Keratinocyte (primary cell): Measurements from ENCODE around the gene INAVA.

Source experiments
- EZH2 ChIP-seq: IDR thresholded peaks from one replicate; pipeline ENCODE4 v1.6.1; 2012; ENCODE audit warnings: inconsistent platforms, mild to moderate bottlenecking, low read length, moderate library complexity
- TF ChIP-seq, protein P1 (sequence below), 3 experiments: IDR thresholded peaks in 1 of 3; conservative IDR thresholded peaks in 1 of 3; optimal IDR thresholded peaks in 1 of 3; 2 replicates in 2 of 3; 3 replicates in 1 of 3; pipeline versions ENCODE3 to v1.5.1; 2011; ENCODE audit warnings: low read length in 3 of 3, mild to moderate bottlenecking in 3 of 3, moderate library complexity in 2 of 3, control low read depth in 1 of 3, inconsistent platforms in 1 of 3; ENCODE audit not compliant: insufficient read depth in 2 of 3; ENCODE audit errors: extremely low read depth in 1 of 3

DNA sequence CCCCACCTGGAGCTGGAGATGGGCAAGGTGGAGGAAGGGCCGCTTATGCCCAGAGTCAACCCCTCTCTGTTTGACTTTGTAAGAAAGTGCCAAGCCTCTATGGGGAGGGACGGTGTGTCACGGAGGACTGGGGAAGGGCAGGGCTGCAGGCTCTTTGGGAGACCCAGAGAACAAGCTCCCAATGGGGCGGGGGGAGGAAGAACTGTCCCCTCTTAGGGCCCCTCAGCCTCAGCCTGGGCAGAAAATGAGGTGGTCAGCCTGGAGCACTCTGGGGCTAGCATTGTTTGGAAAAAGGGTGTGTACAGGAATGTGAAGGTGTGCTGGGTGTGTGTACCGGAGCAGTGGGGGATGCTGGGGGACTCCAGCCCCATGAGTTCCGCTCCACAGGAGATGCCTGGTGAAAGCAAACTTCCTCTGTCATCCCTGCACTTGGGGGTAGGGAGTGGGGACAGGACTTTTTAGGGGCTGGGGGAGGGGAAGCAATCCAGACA lies 1.2 kb upstream of the INAVA start:
- TF ChIP-seq, protein P1, sequence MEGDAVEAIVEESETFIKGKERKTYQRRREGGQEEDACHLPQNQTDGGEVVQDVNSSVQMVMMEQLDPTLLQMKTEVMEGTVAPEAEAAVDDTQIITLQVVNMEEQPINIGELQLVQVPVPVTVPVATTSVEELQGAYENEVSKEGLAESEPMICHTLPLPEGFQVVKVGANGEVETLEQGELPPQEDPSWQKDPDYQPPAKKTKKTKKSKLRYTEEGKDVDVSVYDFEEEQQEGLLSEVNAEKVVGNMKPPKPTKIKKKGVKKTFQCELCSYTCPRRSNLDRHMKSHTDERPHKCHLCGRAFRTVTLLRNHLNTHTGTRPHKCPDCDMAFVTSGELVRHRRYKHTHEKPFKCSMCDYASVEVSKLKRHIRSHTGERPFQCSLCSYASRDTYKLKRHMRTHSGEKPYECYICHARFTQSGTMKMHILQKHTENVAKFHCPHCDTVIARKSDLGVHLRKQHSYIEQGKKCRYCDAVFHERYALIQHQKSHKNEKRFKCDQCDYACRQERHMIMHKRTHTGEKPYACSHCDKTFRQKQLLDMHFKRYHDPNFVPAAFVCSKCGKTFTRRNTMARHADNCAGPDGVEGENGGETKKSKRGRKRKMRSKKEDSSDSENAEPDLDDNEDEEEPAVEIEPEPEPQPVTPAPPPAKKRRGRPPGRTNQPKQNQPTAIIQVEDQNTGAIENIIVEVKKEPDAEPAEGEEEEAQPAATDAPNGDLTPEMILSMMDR (optimal IDR thresholded peaks at IDR 0.05 in 1 of 3, IDR thresholded peaks at IDR 0.05 in 1 of 3, conservative IDR thresholded peaks at IDR 0.05 in 1 of 3; ENCODE audit: extremely low read depth in 1 of 3, insufficient read depth in 2 of 3, low read length in 3 of 3), result no peak
- no peak for TF ChIP-seq EZH2
